ENCODE measurements around the gene CNPY4.

CNPY4 gene

GRCh38 chr7:100148559-100149328 is 29.3 kb downstream of the CNPY4 start, which contains the start of gene LAMTOR4:
Gene LAMTOR4, plus strand, starts transcription at chr7:100148918. Its CDS starts 55 bp downstream, at chr7:100148973.
- peak; percentile 82 to 97 (median 95) for DNase-seq (ENCODE audit: low read depth in 3 of 3)

- no peak for DNase-seq (ENCODE audit: low read depth in 3 of 3)
These were observed 33.0 kb downstream of the CNPY4 start for GRCh38 chr7:100152404-100152803.

- DNase-seq (ENCODE audit: low read depth in 3 of 3), result no peak
These were observed 33.7 kb downstream of the CNPY4 start for GRCh38 chr7:100152937-100153666.

- DNase-seq (ENCODE audit: low read depth in 3 of 3), result no peak
These were observed 34.5 kb downstream of the CNPY4 start for GRCh38 chr7:100153708-100154535.

- DNase-seq (ENCODE audit: low read depth in 3 of 3), result no peak
These were observed 35.4 kb downstream of the CNPY4 start for GRCh38 chr7:100154651-100155491.

- no peak for DNase-seq (ENCODE audit: low read depth in 3 of 3)
These were observed 36.3 kb downstream of the CNPY4 start for GRCh38 chr7:100155553-100156317.

- no peak for DNase-seq (ENCODE audit: low read depth in 3 of 3)
These were observed 37.1 kb downstream of the CNPY4 start for GRCh38 chr7:100156331-100157068.

GRCh38 chr7:100157069-100157333 is 37.6 kb downstream of the CNPY4 start:
- DNase-seq (ENCODE audit: low read depth in 3 of 3), result no peak

- no peak for DNase-seq (ENCODE audit: low read depth in 3 of 3)
These were observed 38.1 kb downstream of the CNPY4 start for GRCh38 chr7:100157334-100158228.

- peak; percentile 81 to 94 (median 86) for DNase-seq (ENCODE audit: low read depth in 3 of 3)
These were observed 39.0 kb downstream of the CNPY4 start, which contains the start of gene TRAPPC14 for GRCh38 chr7:100158229-100159098. Gene TRAPPC14, minus strand, starts transcription at chr7:100158723. Its CDS starts 224 bp downstream, at chr7:100158499.

GRCh38 chr7:100159099-100159623 is 39.7 kb downstream of the CNPY4 start:
- DNase-seq (ENCODE audit: low read depth in 3 of 3), result no peak

GRCh38 chr7:100160067-100160466 is 40.6 kb downstream of the CNPY4 start:
- no peak for DNase-seq (ENCODE audit: low read depth in 3 of 3)

- DNase-seq (ENCODE audit: low read depth in 3 of 3), result no peak
These were observed 43.6 kb downstream of the CNPY4 start for GRCh38 chr7:100163006-100163531.

GRCh38 chr7:100163871-100164270 is 44.4 kb downstream of the CNPY4 start:
- no peak for DNase-seq (ENCODE audit: low read depth in 3 of 3)

- no peak for DNase-seq (ENCODE audit: low read depth in 3 of 3)
These were observed 47.0 kb downstream of the CNPY4 start for GRCh38 chr7:100166317-100166940.

GRCh38 chr7:100166970-100167911 is 47.8 kb downstream of the CNPY4 start:
- no peak for DNase-seq (ENCODE audit: low read depth in 3 of 3)

All from stimulated activated CD4-positive, alpha-beta T cell treated with anti-CD3 and anti-CD28 coated beads, TNF-alpha, amount 100 ng/mL, for 4 hours (primary cell).